Gastroesophageal sphincter (tissue), 4 donors: Measurements from ENCODE around the gene TPD52L2. TPM values are rescaled to one million over a fixed set of nuclear protein-coding genes. Genes with fewer than 3 reads are reported as not detected.

Experiments used
- ATAC-seq: fragments of 150-250 bp; one replicate; pipeline ENCODE4 v1.9.1; 2016; ENCODE audit warnings: mild to moderate bottlenecking, moderate library complexity
- H3K27ac ChIP-seq, 4 donors: fragments of 200-600 bp; sonication (generic) in 3 of 4; 1 replicate in 3 of 4; 2 replicates in 1 of 4; pipeline ENCODE4 v1.5.1; 2016 to 2019
- H3K27me3 ChIP-seq: fragments of 200-600 bp; sonication (generic); one replicate; pipeline ENCODE4 v1.5.1; 2019
- H3K36me3 ChIP-seq, 2 donors: fragments of 200-600 bp; sonication (generic); one replicate each; pipeline ENCODE4 v1.5.1; 2019; ENCODE audit warnings: control low read depth in 1 of 2
- H3K4me1 ChIP-seq, 3 donors: fragments of 200-600 bp; sonication (generic); 1 replicate in 2 of 3; 2 replicates in 1 of 3; pipeline ENCODE4 v1.5.1; 2016 to 2019; ENCODE audit warnings: control low read depth in 2 of 3
- H3K4me3 ChIP-seq, 2 donors: fragments of 200-600 bp; sonication (generic); one replicate each; pipeline ENCODE4 v1.5.1; 2019; ENCODE audit warnings: mild to moderate bottlenecking in 1 of 2, moderate library complexity in 1 of 2
- H3K9me3 ChIP-seq, 3 donors: fragments of 200-600 bp; sonication (generic); one replicate each; pipeline ENCODE4 v1.5.1; 2017 to 2019; ENCODE audit warnings: control low read depth in 2 of 3
- EP300 ChIP-seq: sonication (generic); formaldehyde crosslinking; IDR thresholded peaks from one replicate; pipeline ENCODE4 v1.6.1; 2017; ENCODE audit warnings: antibody characterized with exemption, mild to moderate bottlenecking
- POLR2A ChIP-seq, 2 donors: fragments of 450-650 bp; IDR thresholded peaks; one replicate each; pipeline ENCODE4 v1.6.1; 2017; ENCODE audit warnings: antibody characterized with exemption in 2 of 2, mild to moderate bottlenecking in 2 of 2, moderate library complexity in 1 of 2
- POLR2AphosphoS5 ChIP-seq: sonication (generic); formaldehyde crosslinking; IDR thresholded peaks from one replicate; pipeline ENCODE4 v1.6.1; 2017; ENCODE audit warnings: antibody characterized with exemption
- WGBS, 2 donors: methylation state at CpG; one replicate each; pipeline ENCODE4 v1.1.5; 2018; ENCODE audit warnings: low coverage in 1 of 2; 5-methylcytosine and 5-hydroxymethylcytosine counted together
- total RNA-seq, 4 donors: library from RNA; depleted of rRNA; stranded (reverse); fragments of >200 nt; gene quantifications; one replicate each; pipeline ENCODE4 v1.1.0, GENCODE V29; 2016
- TF ChIP-seq, protein P1 (sequence below), 4 experiments: fragments of 200-600 bp in 2 of 4; fragments of 450-650 bp in 2 of 4; sonication (generic) in 1 of 4; IDR thresholded peaks; one replicate each; pipeline ENCODE4 v1.5.1; 2017 to 2019; ENCODE audit warnings: antibody characterized with exemption in 4 of 4, mild to moderate bottlenecking in 2 of 4, moderate library complexity in 2 of 4

TPD52L2 gene
- total RNA-seq, 4 donors from 2014 or later: 136 to 157 (median 145) TPM

DNA sequence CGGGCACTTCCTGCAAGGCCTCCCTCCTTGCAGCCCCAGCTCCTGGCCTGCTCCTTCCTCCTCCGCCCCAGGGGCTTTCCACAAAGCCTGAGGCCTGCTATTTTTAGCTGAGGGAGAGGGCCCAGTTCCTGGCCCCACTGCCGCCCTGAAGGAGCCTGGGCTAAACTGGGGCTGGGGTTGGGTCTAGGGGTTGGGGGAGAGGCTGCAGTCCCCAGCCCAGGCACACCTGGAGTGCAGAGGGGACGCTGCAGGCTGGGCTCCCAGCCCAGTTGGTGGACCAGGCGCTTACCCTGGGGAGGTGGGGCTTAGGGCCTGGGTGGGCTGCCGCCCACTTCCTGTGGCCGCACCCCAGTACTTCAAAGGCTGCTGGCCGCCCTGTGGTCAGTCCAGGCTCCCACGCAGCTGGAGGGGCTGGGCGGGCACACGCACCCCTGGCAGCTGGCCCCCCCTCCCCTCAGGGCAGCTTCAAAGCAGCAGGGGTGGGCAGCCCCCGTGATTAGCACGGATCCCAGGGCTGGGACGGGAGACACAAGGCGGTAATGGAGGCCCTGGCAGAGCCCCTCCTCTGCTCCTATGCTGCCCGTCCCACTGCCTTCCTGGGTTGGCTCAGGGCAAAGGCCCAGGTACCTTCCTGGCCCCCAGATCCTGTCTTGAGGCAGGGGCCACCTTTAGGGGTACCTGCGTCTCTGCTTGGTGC lies 10.9 kb upstream of the TPD52L2 start:
- Histone ChIP-seq H3K9me3 (no peaks in the 10 kb centered on the region), H3K27me3 (peaks cover 61% of the 10 kb centered on the region), H3K27ac (peak overlapping the region in 3 of 4 donors; percentile 74 to 78 (median 74)), H3K4me1 (peaks cover 0 to 54% (median 32%) of the 10 kb centered on the region in 3 donors), H3K4me3 (peak overlapping the region in 1 of 2 donors; percentile 29), H3K36me3 (no peaks in the 10 kb centered on the region)
- TF ChIP-seq, protein P1, sequence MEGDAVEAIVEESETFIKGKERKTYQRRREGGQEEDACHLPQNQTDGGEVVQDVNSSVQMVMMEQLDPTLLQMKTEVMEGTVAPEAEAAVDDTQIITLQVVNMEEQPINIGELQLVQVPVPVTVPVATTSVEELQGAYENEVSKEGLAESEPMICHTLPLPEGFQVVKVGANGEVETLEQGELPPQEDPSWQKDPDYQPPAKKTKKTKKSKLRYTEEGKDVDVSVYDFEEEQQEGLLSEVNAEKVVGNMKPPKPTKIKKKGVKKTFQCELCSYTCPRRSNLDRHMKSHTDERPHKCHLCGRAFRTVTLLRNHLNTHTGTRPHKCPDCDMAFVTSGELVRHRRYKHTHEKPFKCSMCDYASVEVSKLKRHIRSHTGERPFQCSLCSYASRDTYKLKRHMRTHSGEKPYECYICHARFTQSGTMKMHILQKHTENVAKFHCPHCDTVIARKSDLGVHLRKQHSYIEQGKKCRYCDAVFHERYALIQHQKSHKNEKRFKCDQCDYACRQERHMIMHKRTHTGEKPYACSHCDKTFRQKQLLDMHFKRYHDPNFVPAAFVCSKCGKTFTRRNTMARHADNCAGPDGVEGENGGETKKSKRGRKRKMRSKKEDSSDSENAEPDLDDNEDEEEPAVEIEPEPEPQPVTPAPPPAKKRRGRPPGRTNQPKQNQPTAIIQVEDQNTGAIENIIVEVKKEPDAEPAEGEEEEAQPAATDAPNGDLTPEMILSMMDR (IDR thresholded peaks at IDR 0.05): peak in 1 of 4 experiments; percentile 13
- no peak for TF ChIP-seq POLR2A (IDR thresholded peaks at IDR 0.05)
- WGBS, 2 donors: no CpG with 5 or more reads among the region's 17 CpGs
- peak; percentile 18 for ATAC-seq

DNA sequence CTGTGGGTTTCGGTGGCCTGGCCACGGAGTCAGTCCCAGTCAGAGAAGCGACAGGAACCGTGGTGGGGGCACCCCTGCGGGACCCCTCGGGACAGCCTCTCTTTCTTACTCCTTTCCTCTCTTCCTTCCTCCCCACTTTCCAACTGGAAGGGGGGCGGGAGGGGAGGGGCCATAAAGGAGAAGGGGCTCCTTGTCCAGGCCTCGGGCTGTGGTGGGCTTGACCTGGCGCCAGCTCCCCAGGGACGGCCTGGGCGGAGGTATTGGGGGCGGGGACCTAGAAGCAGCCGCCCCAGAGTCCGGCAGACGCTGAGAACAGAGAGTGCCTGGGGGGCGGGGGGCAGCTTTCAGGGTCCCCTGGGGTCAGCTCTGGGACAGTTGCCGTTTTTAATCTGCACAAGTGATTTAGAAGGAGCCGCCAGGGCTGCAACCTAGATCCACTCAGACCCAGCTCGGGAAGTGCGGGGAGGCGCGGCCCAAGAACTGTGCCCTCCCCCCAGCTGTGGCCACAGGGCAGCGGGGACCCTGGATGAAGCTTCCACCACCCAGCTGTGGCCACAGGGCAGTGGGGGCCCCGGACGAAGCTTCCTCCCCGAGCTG lies 10.2 kb upstream of the TPD52L2 start:
- no peak for TF ChIP-seq EP300
- H3K4me1 ChIP-seq: peaks cover 0 to 59% (median 32%) of the 10 kb centered on the region in 3 donors
- WGBS, 2 donors: no CpG with 5 or more reads among the region's 26 CpGs
- no peaks in the 10 kb centered on the region for H3K9me3 ChIP-seq
- no peaks in the 10 kb centered on the region for H3K36me3 ChIP-seq
- H3K27me3 ChIP-seq: peaks cover 61% of the 10 kb centered on the region
- peak overlapping the region in 3 of 4 donors; percentile 74 to 78 (median 74) for H3K27ac ChIP-seq
- peak overlapping the region in 1 of 2 donors; percentile 29 for H3K4me3 ChIP-seq
- ATAC-seq: peak; percentile 31

DNA sequence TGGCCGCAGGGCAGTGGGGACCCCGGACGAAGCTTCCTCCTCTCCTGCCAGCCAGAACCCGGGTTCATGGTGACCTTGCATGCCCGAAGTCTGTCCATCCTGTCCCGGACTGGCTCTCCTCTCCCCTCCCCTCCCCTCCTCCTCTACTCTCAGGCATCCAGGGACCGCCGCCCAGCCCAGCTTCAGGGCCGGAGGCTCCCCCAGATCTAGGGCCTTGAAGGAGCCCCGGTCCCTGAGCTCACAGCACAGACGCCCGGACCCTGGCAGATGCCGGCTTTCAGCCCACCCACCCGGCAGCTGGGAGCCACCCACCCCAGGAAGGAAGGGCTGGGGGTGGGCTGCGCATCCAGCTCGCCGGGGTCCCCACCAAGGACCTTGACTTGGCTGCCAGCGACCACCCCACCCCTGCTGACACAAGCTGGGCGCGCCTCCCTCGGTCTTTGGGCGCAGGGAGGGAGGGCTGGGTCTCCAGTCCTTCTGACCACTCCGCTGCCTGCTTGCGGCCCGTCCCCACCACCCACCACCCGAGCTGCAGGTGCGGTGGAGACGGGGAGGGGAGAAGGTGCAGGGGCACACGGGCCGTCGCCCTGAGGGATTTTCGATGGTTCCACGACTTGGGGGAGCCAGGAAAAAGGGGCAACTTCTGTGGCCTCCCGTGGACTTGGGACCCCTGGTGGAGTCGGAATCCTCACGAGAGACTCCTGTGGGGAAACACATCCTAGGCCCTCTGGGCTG lies 9.5 kb upstream of the TPD52L2 start:
- no peak for TF ChIP-seq POLR2AphosphoS5
- TF ChIP-seq EP300: no peak
- TF ChIP-seq, protein P1 (IDR thresholded peaks at IDR 0.05): no peak
- TF ChIP-seq POLR2A (IDR thresholded peaks at IDR 0.05): no peak
- Histone ChIP-seq H3K27ac (peak overlapping the region in 3 of 4 donors; percentile 74 to 78 (median 74)), H3K9me3 (no peaks in the 10 kb centered on the region), H3K36me3 (no peaks in the 10 kb centered on the region), H3K4me1 (peaks cover 0 to 59% (median 32%) of the 10 kb centered on the region in 3 donors), H3K4me3 (peak overlapping the region in 1 of 2 donors; percentile 29), H3K27me3 (peaks cover 61% of the 10 kb centered on the region)
- WGBS, 2 donors: 47 to 60% methylated on average over 1 to 3 of the region's 36 CpGs
- no peak for ATAC-seq

DNA sequence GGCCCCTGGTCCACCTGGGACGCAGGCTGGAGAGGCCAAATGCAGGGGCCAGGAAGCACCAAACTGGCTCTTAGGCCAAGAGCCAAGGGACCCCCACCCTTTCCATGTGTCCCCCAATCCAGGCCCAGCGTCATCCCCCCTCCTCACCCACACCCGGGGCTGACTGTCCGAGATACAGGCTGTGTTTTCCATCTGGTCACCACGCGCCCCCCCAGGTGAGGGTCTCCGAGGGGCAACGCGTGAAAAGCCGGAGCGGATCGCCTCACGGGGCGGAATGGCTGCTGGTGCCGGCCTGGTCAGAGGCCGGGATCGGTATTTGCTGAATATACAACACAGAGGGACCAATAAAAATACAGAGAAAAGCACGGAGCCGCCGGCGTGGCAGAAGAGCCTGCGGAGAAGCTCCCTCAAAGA lies 9.0 kb upstream of the TPD52L2 start:
- Histone ChIP-seq H3K4me1 (peaks cover 0 to 59% (median 32%) of the 10 kb centered on the region in 3 donors), H3K36me3 (peaks cover 0 to 3% of the 10 kb centered on the region in 2 donors), H3K4me3 (no peak overlapping the region), H3K27ac (peak overlapping the region in 1 of 4 donors; percentile 74), H3K27me3 (peaks cover 61% of the 10 kb centered on the region), H3K9me3 (no peaks in the 10 kb centered on the region)
- WGBS, 2 donors: 100% methylated on average over 1 of the region's 22 CpGs; no CpG with 5 or more reads in 1 of the 2 donors
- no peak for ATAC-seq
- TF ChIP-seq POLR2A (IDR thresholded peaks at IDR 0.05): no peak
- no peak for TF ChIP-seq POLR2AphosphoS5
- TF ChIP-seq, protein P1 (IDR thresholded peaks at IDR 0.05): no peak
- no peak for TF ChIP-seq EP300

DNA sequence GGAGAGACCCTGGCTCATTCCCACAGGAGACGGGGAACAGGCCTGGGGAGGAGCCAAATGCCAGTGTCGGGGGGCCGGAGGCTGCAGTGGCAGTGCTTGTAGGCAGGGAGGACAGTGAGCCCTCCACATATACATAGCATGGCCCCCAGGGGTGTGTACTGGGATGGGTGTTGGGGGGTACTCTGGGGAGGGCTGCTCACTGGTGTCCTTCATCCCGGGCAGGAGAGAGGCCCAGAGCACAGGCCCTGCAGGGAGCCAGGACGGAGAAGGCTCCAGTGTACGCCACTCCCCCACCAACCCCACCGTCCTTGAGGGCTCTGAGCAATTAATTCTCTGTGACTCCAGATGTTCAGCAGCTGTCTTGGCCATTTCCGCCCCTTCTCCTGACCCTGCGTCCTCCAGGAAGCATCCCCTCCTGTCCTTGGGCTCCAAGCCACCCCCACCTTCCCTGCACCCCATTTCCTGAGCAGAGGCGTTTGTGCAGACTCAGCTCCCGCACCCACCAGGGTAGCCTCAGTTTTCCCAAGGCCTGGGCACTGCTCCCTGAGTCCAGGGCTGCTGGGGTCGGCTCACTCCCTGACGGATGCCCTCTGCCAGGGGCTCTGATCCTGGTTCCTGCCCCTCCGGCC lies 7.2 kb upstream of the TPD52L2 start:
- WGBS, 2 donors: 19 to 33% methylated on average over 4 to 8 of the region's 14 CpGs
- Histone ChIP-seq H3K27me3 (peaks cover 53% of the 10 kb centered on the region), H3K4me1 (peaks cover 0 to 65% (median 32%) of the 10 kb centered on the region in 3 donors), H3K36me3 (peaks cover 0 to 20% of the 10 kb centered on the region in 2 donors), H3K4me3 (no peak overlapping the region), H3K27ac (peak overlapping the region in 3 of 4 donors; percentile 55 to 68 (median 59)), H3K9me3 (no peaks in the 10 kb centered on the region)
- no peak for ATAC-seq
- TF ChIP-seq, protein P1 (IDR thresholded peaks at IDR 0.05): no peak
- no peak for TF ChIP-seq POLR2A (IDR thresholded peaks at IDR 0.05)
- no peak for TF ChIP-seq POLR2AphosphoS5
- TF ChIP-seq EP300: no peak
